Natural killer cell (primary cell): Measurements from ENCODE around the gene GRK2. TPM values are rescaled to one million over a fixed set of nuclear protein-coding genes. Genes with fewer than 3 reads are reported as not detected.

Experiments used
- ATAC-seq, 3 donors: fragments of 150-1000 bp in 2 of 3; fragments of 200-7000 bp in 1 of 3; cut with Tn5 transposase; 1 replicate in 1 of 3; 2 replicates in 2 of 3; pipeline ENCODE4 v1.10.0; 2021; ENCODE audit warnings: mild to moderate bottlenecking in 2 of 3, moderate library complexity in 2 of 3
- DNase-seq, 2 donors: peaks; one replicate each; pipeline versions ENCODE4 v3.0.0 to v3.0.0-alpha.2; 2013 to 2021; ENCODE audit warnings: mixed read lengths in 1 of 2
- H3K27ac ChIP-seq: one replicate; pipeline ENCODE4 v1.5.1; 2013; ENCODE audit warnings: mild to moderate bottlenecking, low read length
- H3K27me3 ChIP-seq: one replicate; pipeline ENCODE4 v1.6.1; 2013; ENCODE audit warnings: low read length; ENCODE audit not compliant: control insufficient read depth, insufficient read depth
- H3K36me3 ChIP-seq: one replicate; pipeline ENCODE4 v1.6.1; 2013; ENCODE audit warnings: low read length; ENCODE audit not compliant: control insufficient read depth, insufficient read depth
- H3K4me1 ChIP-seq: one replicate; pipeline ENCODE4 v1.6.1; 2013; ENCODE audit warnings: low read length; ENCODE audit not compliant: control insufficient read depth, insufficient read depth
- H3K4me3 ChIP-seq: one replicate; pipeline ENCODE4 v1.5.1; 2013; ENCODE audit warnings: low read length
- H3K9me3 ChIP-seq: one replicate; pipeline ENCODE4 v1.6.1; 2013; ENCODE audit warnings: low read length; ENCODE audit not compliant: control insufficient read depth, insufficient read depth
- H3K27ac Mint-ChIP-seq, 2 donors: one replicate each; pipeline ENCODE4 v1.8.0; 2022; ENCODE audit warnings: mild to moderate bottlenecking in 2 of 2, mixed read lengths in 2 of 2, moderate library complexity in 1 of 2
- H3K27me3 Mint-ChIP-seq, 2 donors: one replicate each; pipeline ENCODE4 v1.8.0; 2022; ENCODE audit warnings: low read depth in 2 of 2, mixed read lengths in 2 of 2
- H3K36me3 Mint-ChIP-seq: one replicate; pipeline ENCODE4 v1.8.0; 2022; ENCODE audit warnings: mixed read lengths
- H3K4me1 Mint-ChIP-seq, 2 donors: one replicate each; pipeline ENCODE4 v1.8.0; 2022; ENCODE audit warnings: mixed read lengths in 2 of 2
- H3K4me3 Mint-ChIP-seq: one replicate; pipeline ENCODE4 v1.8.0; 2022; ENCODE audit warnings: mild to moderate bottlenecking, moderate library complexity, mixed read lengths
- H3K9me3 Mint-ChIP-seq, 2 donors: one replicate each; pipeline ENCODE4 v1.8.0; 2022; ENCODE audit warnings: mixed read lengths in 2 of 2
- CTCF ChIP-seq: fragments of 200-600 bp; IDR thresholded peaks from one replicate; pipeline ENCODE4 v1.8.0; 2022; ENCODE audit warnings: antibody characterized with exemption
- WGBS: methylation state at CpG from one replicate; pipeline ENCODE4 v1.1.7; 2013; ENCODE audit warnings: missing lambda C conversion rate; ENCODE audit not compliant: insufficient coverage; 5-methylcytosine and 5-hydroxymethylcytosine counted together
- intact Hi-C: fragments of 100-400 bp; cut with micrococcal nuclease; formaldehyde crosslinking; loops from one replicate; pipeline ENCODE4 v1.14.2; 2022
- total RNA-seq, 4 donors: library from RNA; stranded (reverse); fragments of 120-200 nt in 1 of 4; gene quantifications; one replicate each; pipeline versions ENCODE4 v1.2.3 to v1.2.4, GENCODE V29; 2013 to 2022

The GRK2 gene
- total RNA-seq, 3 donors from 2014 or later (not counting 1 experiment from before 2014, with no cell fraction given), result 390 to 482 (median 441) TPM

GRCh38 chr11:67313125-67313890, 47.0 kb downstream of the GRK2 start:
- H3K36me3 ChIP-seq, result peaks cover 10% of the 10 kb centered on the region
- Mint-ChIP-seq H3K36me3 (no peaks in the 10 kb centered on the region), H3K9me3 (no peaks in the 10 kb centered on the region), H3K4me1 (peaks cover 27 to 34% of the 10 kb centered on the region in 2 donors), H3K27ac (peak overlapping the region; percentile 42 to 79), H3K27me3 (peaks cover 0 to 4% of the 10 kb centered on the region in 2 donors), H3K4me3 (no peak overlapping the region)
- TF ChIP-seq CTCF, result no peak
- DNase-seq (peak in 1 of 2 donors; percentile 5), ATAC-seq (no peak)
- no peak overlapping the region for H3K4me3 ChIP-seq
- H3K27ac ChIP-seq, result no peak overlapping the region
- H3K4me1 ChIP-seq, result peaks cover 40% of the 10 kb centered on the region
- no peaks in the 10 kb centered on the region for H3K27me3 ChIP-seq
- WGBS, result 87% methylated on average over 11 of the region's 11 CpGs
- intact Hi-C loops, result no loop called here
- no peaks in the 10 kb centered on the region for H3K9me3 ChIP-seq

GRCh38 chr11:67314218-67314617, 47.9 kb downstream of the GRK2 start:
- Mint-ChIP-seq H3K4me1 (peaks cover 27 to 34% of the 10 kb centered on the region in 2 donors), H3K27ac (peak overlapping the region in 1 of 2 donors; percentile 36), H3K4me3 (no peak overlapping the region), H3K9me3 (no peaks in the 10 kb centered on the region), H3K36me3 (no peaks in the 10 kb centered on the region), H3K27me3 (peaks cover 0 to 4% of the 10 kb centered on the region in 2 donors)
- Histone ChIP-seq H3K4me3 (no peak overlapping the region), H3K27ac (no peak overlapping the region), H3K27me3 (no peaks in the 10 kb centered on the region), H3K9me3 (no peaks in the 10 kb centered on the region), H3K4me1 (peaks cover 42% of the 10 kb centered on the region), H3K36me3 (peaks cover 7% of the 10 kb centered on the region)
- intact Hi-C loops, result no loop called here
- no peak for TF ChIP-seq CTCF
- WGBS, result 92% methylated on average over 2 of the region's 2 CpGs
- DNase-seq (no peak), ATAC-seq (no peak)

GRCh38 chr11:67315325-67315909, 49.1 kb downstream of the GRK2 start:
- H3K4me3 Mint-ChIP-seq, result no peak overlapping the region
- TF ChIP-seq CTCF, result no peak
- H3K36me3 Mint-ChIP-seq, result no peaks in the 10 kb centered on the region
- ATAC-seq, result no peak
- H3K9me3 ChIP-seq, result no peaks in the 10 kb centered on the region
- no peaks in the 10 kb centered on the region for H3K27me3 ChIP-seq
- peaks cover 0 to 11% of the 10 kb centered on the region in 2 donors for H3K27me3 Mint-ChIP-seq
- H3K4me1 Mint-ChIP-seq, result peaks cover 27 to 34% of the 10 kb centered on the region in 2 donors
- H3K36me3 ChIP-seq, result no peaks in the 10 kb centered on the region
- no peak overlapping the region for H3K27ac Mint-ChIP-seq
- peaks cover 42% of the 10 kb centered on the region for H3K4me1 ChIP-seq
- DNase-seq, result no peak
- WGBS, result 98% methylated on average over 9 of the region's 9 CpGs
- no peaks in the 10 kb centered on the region for H3K9me3 Mint-ChIP-seq
- no peak overlapping the region for H3K27ac ChIP-seq
- no peak overlapping the region for H3K4me3 ChIP-seq
- intact Hi-C loops, result no loop called here
